ENCODE measurements around the gene JAK3. TPM values are rescaled to one million over a fixed set of nuclear protein-coding genes. Genes with fewer than 3 reads are reported as not detected.

Gene JAK3
- total and polyA plus RNA-seq, 2 of the 4 experiments (the other 2 are of a cell fraction), result 0.36 to 1.5 TPM

GRCh38 chr19:17872251-17873001 is 24.6 kb upstream of the JAK3 start:
- ChIA-PET CTCF (interaction anchor here (3.4 kb wide), 1 partner anchor 59 kb away, joined by 33 read pairs; the partner anchor contains the start of gene CCDC124), POLR2A (ENCODE audit: unreplicated experiment) (no interaction called here)
- H2AK5ac ChIP-seq (ENCODE audit: low read depth, low read length), result no peak overlapping the region
- dilution Hi-C loops (cut with HindIII; ENCODE audit: low sequenced_read_pairs, unreplicated experiment), result no loop called here
- H4K91ac ChIP-seq (ENCODE audit: insufficient read depth, low read depth, low read length), result no peak overlapping the region
- H3K36me3 ChIP-seq (ENCODE audit: control insufficient read depth, insufficient read depth, low read length), result no peaks in the 10 kb centered on the region
- H2BK120ac ChIP-seq (ENCODE audit: low read depth, low read length), result no peak overlapping the region
- H2BK20ac ChIP-seq (ENCODE audit: low read depth, low read length), result no peak overlapping the region
- no peak overlapping the region for H3K9ac ChIP-seq (ENCODE audit: low read depth, low read length)
- no peaks in the 10 kb centered on the region; the same call in 1 of the 2 replicates for H3K9me1 ChIP-seq (ENCODE audit: insufficient read depth, low read length)
- TF ChIP-seq MXI1 (IDR thresholded peaks at IDR 0.05; ENCODE audit: borderline replicate concordance, low read depth, low read length) (no peak), SMC3 (IDR thresholded peaks at IDR 0.05; ENCODE audit: low read depth, low read length) (no peak), MAFK (IDR thresholded peaks at IDR 0.05; ENCODE audit: low read depth, low read length) (no peak), RCOR1 (IDR thresholded peaks at IDR 0.05; ENCODE audit: insufficient replicate concordance, low read length) (no peak), ELK1 (IDR thresholded peaks at IDR 0.05; ENCODE audit: borderline replicate concordance, low read depth, low read length) (no peak), BHLHE40 (IDR thresholded peaks at IDR 0.05; ENCODE audit: low read depth, low read length) (no peak), RAD21 (IDR thresholded peaks at IDR 0.05; ENCODE audit: low read length) (no peak), RFX5 (IDR thresholded peaks at IDR 0.05; ENCODE audit: low read depth, low read length) (no peak), NFE2L2 (IDR thresholded peaks at IDR 0.05; ENCODE audit: low read depth, low read length) (no peak), CTCF (conservative IDR thresholded peaks at IDR 0.05; ENCODE audit: low read depth, low read length) (no peak), CHD1 (IDR thresholded peaks at IDR 0.05; ENCODE audit: low read depth, low read length) (no peak), CEBPB (IDR thresholded peaks at IDR 0.05; ENCODE audit: low read depth, low read length) (no peak), POLR2A (IDR thresholded peaks at IDR 0.05; ENCODE audit: low read depth, low read length) (no peak), FOS (IDR thresholded peaks at IDR 0.05; ENCODE audit: low read depth, low read length) (no peak), USF2 (IDR thresholded peaks at IDR 0.05; ENCODE audit: low read depth, low read length) (no peak), MAZ (IDR thresholded peaks at IDR 0.05; ENCODE audit: borderline replicate concordance, low read depth, low read length) (no peak)
- H3K4ac ChIP-seq (ENCODE audit: low read depth, low read length), result no peak overlapping the region
- H3K18ac ChIP-seq (ENCODE audit: low read depth, low read length), result no peak overlapping the region
- H2AK9ac ChIP-seq (replicated peaks; ENCODE audit: low read depth, low read length, poor library complexity), result no peak overlapping the region
- BruUV-seq (replicated peaks), result no TSS peak
- intact Hi-C loops (cut with micrococcal nuclease), result no loop called here
- ATAC-seq (ENCODE audit: low read depth) (no peak), DNase-seq (no peak)
- no peak overlapping the region for H2BK5ac ChIP-seq (ENCODE audit: low read depth, low read length, poor library complexity, severe bottlenecking)
- no peaks in the 10 kb centered on the region for H3K79me1 ChIP-seq (ENCODE audit: low read depth in 1 of 2, low read length in 2 of 2)
- peaks cover 53% of the 10 kb centered on the region for H3K27me3 ChIP-seq (ENCODE audit: control insufficient read depth, insufficient read depth, low read length)
- WGBS, 2 experiments (ENCODE audit: extremely low coverage in 2 of 2, insufficient read length in 1 of 2), result 12% methylated on average over 27 of the region's 61 CpGs; no CpG with 5 or more reads in 1 of the 2 experiments
- no peaks in the 10 kb centered on the region for H4K20me1 ChIP-seq (ENCODE audit: insufficient read depth, low read length)
- H3K9me3 ChIP-seq (ENCODE audit: control insufficient read depth, insufficient read depth, low read length), result no peaks in the 10 kb centered on the region
- no peak overlapping the region for H2BK15ac ChIP-seq (ENCODE audit: low read depth, low read length)
- H3K4me1 ChIP-seq (ENCODE audit: control insufficient read depth, insufficient read depth, low read length), result no peaks in the 10 kb centered on the region
- H4K8ac ChIP-seq (ENCODE audit: low read depth in 2 of 2, low read length in 2 of 2), result no peak overlapping the region
- no peak overlapping the region for H3K4me3 ChIP-seq (ENCODE audit: insufficient read depth, low read depth, low read length)
- in situ Hi-C loops (cut with MboI; ENCODE audit: low sequenced_read_pairs), result no loop called here
- H2AFZ ChIP-seq (replicated peaks; ENCODE audit: low read length, poor library complexity), result peak overlapping the region; percentile 51
- H3K4me2 ChIP-seq (ENCODE audit: low read depth, low read length), result no peak overlapping the region
- H3K56ac ChIP-seq (ENCODE audit: extremely low read depth, insufficient read depth, low read length), result no peak overlapping the region
- no peak overlapping the region for H4K5ac ChIP-seq (ENCODE audit: low read depth, low read length)
- no peak overlapping the region for H3K14ac ChIP-seq (replicated peaks; ENCODE audit: low read depth, low read length)
- H3K23ac ChIP-seq (ENCODE audit: low read depth, low read length), result no peak overlapping the region
- H3K27ac ChIP-seq (ENCODE audit: insufficient read depth, low read length), result no peak overlapping the region
